MCF 10A (cell line): Measurements from ENCODE around the gene PLEKHM3. TPM values are rescaled to one million over a fixed set of nuclear protein-coding genes. Genes with fewer than 3 reads are reported as not detected.

ENCODE experiments used
- BruUV-seq: library from RNA; stranded (reverse); fragments of 400-500 nt; replicated peaks from 2 replicates; lab custom pipeline; 2021; lab: Mats Ljungman, UMichigan
- CTCF ChIA-PET: fragments of 300-600 bp; sonication (Branson Sonifier 250); formaldehyde crosslinking; extraction: SDS; loops from one replicate; lab custom pipeline; 2021; ENCODE audit warnings: antibody characterized with exemption, inconsistent platforms; lab: Yijun Ruan, JAX
- POLR2A ChIA-PET: fragments of 300-600, 350-650 bp; sonication (Branson Sonifier 250); formaldehyde crosslinking; extraction: SDS; loops from one replicate; lab custom pipeline; 2020; ENCODE audit warnings: antibody characterized with exemption, inconsistent platforms; lab: Yijun Ruan, JAX
- DNase-seq: peaks from one replicate; pipeline ENCODE4 v3.0.0-alpha.2; 2018; ENCODE audit not compliant: unreplicated experiment
- H3K27ac Mint-ChIP-seq: one replicate; pipeline ENCODE4 v1.8.0; 2022; ENCODE audit warnings: mild to moderate bottlenecking, low read depth, mixed read lengths; ENCODE audit not compliant: unreplicated experiment
- H3K27me3 Mint-ChIP-seq: one replicate; pipeline ENCODE4 v1.8.0; 2022; ENCODE audit warnings: mixed read lengths; ENCODE audit not compliant: insufficient read depth, unreplicated experiment
- H3K36me3 Mint-ChIP-seq: one replicate; pipeline ENCODE4 v1.8.0; 2022; ENCODE audit warnings: mild to moderate bottlenecking, moderate library complexity, mixed read lengths; ENCODE audit not compliant: insufficient read depth, unreplicated experiment
- H3K4me1 Mint-ChIP-seq: one replicate; pipeline ENCODE4 v1.8.0; 2022; ENCODE audit warnings: mixed read lengths; ENCODE audit not compliant: insufficient read depth, unreplicated experiment
- H3K4me3 Mint-ChIP-seq: one replicate; pipeline ENCODE4 v1.8.0; 2022; ENCODE audit warnings: mild to moderate bottlenecking, moderate library complexity, mixed read lengths; ENCODE audit not compliant: unreplicated experiment
- H3K9me3 Mint-ChIP-seq: one replicate; pipeline ENCODE4 v1.8.0; 2022; ENCODE audit warnings: mixed read lengths; ENCODE audit not compliant: unreplicated experiment
- intact Hi-C: fragments of 100-400 bp; cut with micrococcal nuclease; formaldehyde crosslinking; loops from 2 replicates; pipeline ENCODE4 v1.14.1; 2022
- total RNA-seq: library from RNA; stranded (reverse); gene quantifications from 2 replicates; pipeline ENCODE4 v1.2.3, GENCODE V29; 2022
- TF ChIP-seq, protein P1 (sequence below): fragments of 200-600 bp; IDR thresholded peaks from one replicate; pipeline ENCODE4 v1.8.0; 2022; ENCODE audit warnings: antibody characterized with exemption, mild to moderate bottlenecking; ENCODE audit not compliant: unreplicated experiment

The PLEKHM3 gene
- total RNA-seq, 1 experiment from 2014 or later: 5.4 TPM

DNA sequence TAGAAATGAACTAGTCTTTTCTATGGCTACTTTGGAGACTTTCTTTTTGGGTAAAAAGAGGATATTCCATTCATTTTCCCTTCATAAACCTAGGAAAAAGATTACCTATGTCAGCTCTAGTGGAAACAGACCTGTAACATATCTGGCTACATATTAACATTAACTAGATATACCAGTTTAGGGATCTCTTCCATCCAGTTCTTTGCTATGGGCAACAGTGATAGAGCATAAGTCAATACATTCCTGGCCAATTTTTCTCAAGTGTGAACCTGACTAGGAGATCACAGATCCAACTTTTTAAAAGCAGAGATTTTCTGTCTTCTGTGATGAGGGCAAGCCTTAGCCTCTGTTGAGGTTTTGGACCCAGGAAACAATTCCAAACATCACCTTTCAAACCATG lies 34.5 kb downstream of the PLEKHM3 start:
- DNase-seq: no peak
- H3K36me3 Mint-ChIP-seq: no peaks in the 10 kb centered on the region
- H3K27ac Mint-ChIP-seq: no peak overlapping the region
- no peaks in the 10 kb centered on the region for H3K27me3 Mint-ChIP-seq
- peaks cover 3% of the 10 kb centered on the region for H3K4me1 Mint-ChIP-seq
- BruUV-seq: no TSS peak
- POLR2A ChIA-PET: no interaction called here
- no peaks in the 10 kb centered on the region for H3K9me3 Mint-ChIP-seq
- CTCF ChIA-PET: interaction anchor here (0.7 kb wide), 1 partner anchor 78 kb away, joined by 5 read pairs; no protein-coding TSS in a partner anchor
- intact Hi-C loops: no loop called here
- H3K4me3 Mint-ChIP-seq: no peak overlapping the region
- TF ChIP-seq, protein P1, sequence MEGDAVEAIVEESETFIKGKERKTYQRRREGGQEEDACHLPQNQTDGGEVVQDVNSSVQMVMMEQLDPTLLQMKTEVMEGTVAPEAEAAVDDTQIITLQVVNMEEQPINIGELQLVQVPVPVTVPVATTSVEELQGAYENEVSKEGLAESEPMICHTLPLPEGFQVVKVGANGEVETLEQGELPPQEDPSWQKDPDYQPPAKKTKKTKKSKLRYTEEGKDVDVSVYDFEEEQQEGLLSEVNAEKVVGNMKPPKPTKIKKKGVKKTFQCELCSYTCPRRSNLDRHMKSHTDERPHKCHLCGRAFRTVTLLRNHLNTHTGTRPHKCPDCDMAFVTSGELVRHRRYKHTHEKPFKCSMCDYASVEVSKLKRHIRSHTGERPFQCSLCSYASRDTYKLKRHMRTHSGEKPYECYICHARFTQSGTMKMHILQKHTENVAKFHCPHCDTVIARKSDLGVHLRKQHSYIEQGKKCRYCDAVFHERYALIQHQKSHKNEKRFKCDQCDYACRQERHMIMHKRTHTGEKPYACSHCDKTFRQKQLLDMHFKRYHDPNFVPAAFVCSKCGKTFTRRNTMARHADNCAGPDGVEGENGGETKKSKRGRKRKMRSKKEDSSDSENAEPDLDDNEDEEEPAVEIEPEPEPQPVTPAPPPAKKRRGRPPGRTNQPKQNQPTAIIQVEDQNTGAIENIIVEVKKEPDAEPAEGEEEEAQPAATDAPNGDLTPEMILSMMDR: no peak

DNA sequence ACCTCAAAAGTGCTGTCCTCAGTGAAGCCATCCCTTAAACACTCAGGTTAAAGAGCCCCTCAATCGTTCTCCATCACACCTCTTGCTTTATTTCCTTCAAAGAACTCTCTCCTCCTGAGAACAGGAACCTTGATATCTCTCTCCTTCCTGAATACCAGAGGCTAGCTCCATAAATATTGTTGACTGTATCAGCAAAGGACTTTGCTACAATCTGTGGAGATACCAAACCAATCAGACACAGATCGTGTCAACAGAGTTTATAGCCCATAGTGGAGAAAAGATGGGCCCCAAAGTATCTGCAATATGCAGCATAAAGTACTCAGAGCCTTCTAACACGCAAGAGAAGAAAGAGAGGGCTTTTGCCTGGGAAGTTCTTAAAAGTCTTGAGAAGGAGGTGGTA lies 36.4 kb downstream of the PLEKHM3 start:
- no peak for DNase-seq
- Mint-ChIP-seq H3K27me3 (no peaks in the 10 kb centered on the region), H3K36me3 (no peaks in the 10 kb centered on the region), H3K4me3 (no peak overlapping the region), H3K27ac (no peak overlapping the region), H3K9me3 (no peaks in the 10 kb centered on the region), H3K4me1 (peaks cover 3% of the 10 kb centered on the region)
- TF ChIP-seq, protein P1: no peak
- no TSS peak for BruUV-seq
- intact Hi-C loops: no loop called here
- ChIA-PET POLR2A (interaction anchor here (1.2 kb wide), 1 partner anchor 12 kb away, joined by 3 read pairs; no protein-coding TSS in a partner anchor), CTCF (interaction anchor here (1.3 kb wide), 1 partner anchor 15 kb away, joined by 3 read pairs; no protein-coding TSS in a partner anchor)

DNA sequence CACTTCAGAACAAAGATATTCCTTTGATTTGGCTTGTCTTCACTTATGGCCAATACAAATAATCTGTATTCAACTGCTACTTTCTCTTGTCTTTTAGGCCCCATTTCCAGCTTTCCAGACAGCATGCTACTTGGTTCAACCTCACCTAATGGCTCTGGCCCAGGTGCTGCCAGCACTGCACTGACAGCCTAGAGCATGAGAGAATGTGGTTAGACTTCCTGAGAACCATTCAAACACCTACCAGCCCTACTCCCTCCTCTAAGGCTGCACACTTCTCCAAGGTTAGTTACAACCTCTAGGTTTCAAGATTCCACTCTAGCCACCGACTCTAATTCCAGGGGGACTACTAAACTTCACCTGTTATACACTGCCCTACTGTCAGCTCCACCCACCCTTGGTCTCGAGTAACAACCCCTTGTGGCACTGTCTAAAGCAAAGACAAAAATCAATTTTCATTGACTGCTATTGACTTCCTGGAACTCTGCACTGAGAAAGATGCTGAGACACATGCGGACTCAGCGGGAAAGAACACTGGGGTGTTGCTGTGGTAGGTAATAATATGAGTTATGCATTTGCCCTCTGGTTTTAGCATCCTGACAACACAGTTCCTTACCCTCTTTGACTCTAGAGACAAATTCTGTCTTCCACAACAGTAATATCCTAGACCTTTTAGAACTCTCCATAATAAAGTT lies 38.2 kb downstream of the PLEKHM3 start:
- Mint-ChIP-seq H3K27me3 (no peaks in the 10 kb centered on the region), H3K4me1 (no peaks in the 10 kb centered on the region), H3K9me3 (no peaks in the 10 kb centered on the region), H3K27ac (no peak overlapping the region), H3K4me3 (no peak overlapping the region), H3K36me3 (peaks cover 6% of the 10 kb centered on the region)
- no TSS peak for BruUV-seq
- ChIA-PET CTCF (interaction anchor here (0.8 to 1.9 kb wide), 4 partner anchors 14 to 253 kb away, joined by 3 to 5 read pairs (median 3); no protein-coding TSS in a partner anchor), POLR2A (interaction anchor here (0.7 kb wide), 2 partner anchors 38 to 276 kb away, joined by 3 to 4 read pairs; partner anchors contain the start of genes CCNYL1 and PLEKHM3)
- intact Hi-C loops: no loop called here
- TF ChIP-seq, protein P1: no peak
- no peak for DNase-seq

DNA sequence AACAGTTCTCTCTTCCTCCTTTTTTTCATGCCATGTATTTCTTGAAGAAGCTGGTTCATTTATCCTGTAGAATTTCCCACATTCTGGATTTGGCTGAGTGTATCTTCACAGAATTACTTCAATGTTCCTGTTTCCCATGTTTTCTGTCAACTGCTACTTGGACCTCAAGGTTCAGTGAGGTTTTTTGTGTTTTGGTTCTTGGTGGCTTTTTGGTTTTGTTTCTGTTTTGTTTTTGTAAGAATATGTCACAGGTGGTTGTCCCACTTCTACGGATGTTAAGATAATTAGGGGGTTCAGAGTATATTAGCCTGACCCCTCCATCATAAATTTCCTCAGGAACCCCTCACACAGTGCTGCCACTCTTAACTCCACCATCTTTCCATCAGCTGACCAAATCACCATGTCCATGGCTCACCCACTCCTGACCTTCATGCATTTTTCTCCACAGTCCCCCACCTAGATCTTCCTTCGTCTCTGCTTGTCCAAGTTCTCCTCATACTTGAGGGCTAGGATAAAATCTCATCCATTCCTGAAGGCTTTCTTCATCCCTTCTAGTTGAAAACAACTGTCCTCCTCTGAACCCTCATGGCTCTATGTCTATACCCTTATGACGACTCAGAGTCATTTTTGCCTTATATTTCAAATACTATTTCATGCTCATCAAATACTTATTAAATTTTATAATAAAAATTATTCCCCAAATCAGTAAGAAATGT lies 40.4 kb downstream of the PLEKHM3 start:
- Mint-ChIP-seq H3K27me3 (no peaks in the 10 kb centered on the region), H3K9me3 (no peaks in the 10 kb centered on the region), H3K4me1 (no peaks in the 10 kb centered on the region), H3K27ac (no peak overlapping the region), H3K36me3 (peaks cover 6% of the 10 kb centered on the region), H3K4me3 (no peak overlapping the region)
- ChIA-PET POLR2A (no interaction called here), CTCF (no interaction called here)
- DNase-seq: no peak
- intact Hi-C loops: no loop called here
- TF ChIP-seq, protein P1: no peak
- no TSS peak for BruUV-seq
